ENCODE results near the gene ZNFX1. TPM values are rescaled to one million over a fixed set of nuclear protein-coding genes. Genes with fewer than 3 reads are reported as not detected.
"Not testable (repeated sequence)": the region's sequence is repeated elsewhere in the genome, so short reads cannot be mapped to it uniquely, and the experiment has no call there.

Gene ZNFX1
- total RNA-seq, 1 donor from 2014 or later, result 24.0 TPM

DNA sequence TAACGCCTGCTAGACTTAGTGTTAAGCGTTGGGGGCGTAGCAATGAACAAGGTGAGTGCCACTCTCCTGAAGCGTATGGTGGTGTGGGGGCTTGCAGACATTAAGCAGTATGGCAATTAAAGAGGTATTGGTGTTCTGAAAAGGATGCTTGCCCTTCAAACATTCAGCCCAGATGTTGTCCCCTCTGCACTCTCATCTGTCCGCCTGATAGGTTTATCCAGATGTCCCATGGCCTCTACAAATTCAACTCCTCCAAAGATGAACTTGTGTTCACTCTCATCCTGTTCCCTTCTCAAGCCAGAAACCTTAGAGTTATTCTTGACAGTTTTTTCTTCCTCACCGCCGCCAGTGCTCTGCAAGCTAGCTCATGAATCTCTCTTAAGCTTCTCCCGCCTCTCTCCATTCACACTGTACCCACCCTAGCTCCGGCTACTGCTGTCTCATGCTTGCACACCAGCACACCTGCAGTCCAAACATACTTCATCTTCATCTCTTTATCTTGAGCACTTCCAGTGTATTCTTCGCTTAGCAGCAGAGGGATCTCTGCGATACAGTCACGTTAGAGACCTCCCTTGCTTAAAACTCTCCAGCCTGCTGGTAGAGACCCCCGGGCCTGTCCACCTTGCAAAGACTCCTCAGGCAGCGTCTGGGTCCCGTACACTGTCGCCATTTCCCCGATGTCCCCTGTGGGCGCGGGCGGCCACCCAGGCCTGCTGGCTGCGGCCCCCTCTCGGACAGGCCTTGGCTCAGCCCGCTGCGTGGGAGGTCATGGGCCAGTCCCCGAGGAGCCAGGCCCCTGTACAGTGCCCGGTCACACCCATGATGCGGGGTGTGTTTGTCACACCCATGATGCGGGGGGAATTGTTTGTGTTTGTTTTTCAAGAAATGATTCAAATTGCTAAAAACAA, 57.7 kb downstream of the ZNFX1 start:
- intact Hi-C loops (cut with DNase I), result loop anchor here (1.0 to 2.0 kb wide), 2 partner anchors 32 to 59 kb away; partner anchors contain the start of genes STAU1 and ZNFX1
- DNase-seq (ENCODE audit: low spot score), result no peak

- DNase-seq (ENCODE audit: low spot score), result peak; percentile 99
- intact Hi-C loops (cut with DNase I), result loop anchor here (1.0 to 2.0 kb wide), 2 partner anchors 31 to 59 kb away; partner anchors contain the start of genes STAU1 and ZNFX1
These were observed 58.5 kb downstream of the ZNFX1 start, which contains the start of gene DDX27 for GRCh38 chr20:49219091-49219923. Gene DDX27 (plus strand): TSS chr20:49219416. CDS start chr20:49219449, 33 bp downstream.

- intact Hi-C loops (cut with DNase I), result loop anchor here (1.0 to 2.0 kb wide), 2 partner anchors 30 to 60 kb away; partner anchors contain the start of genes STAU1 and ZNFX1
- not testable (repeated sequence) for DNase-seq (ENCODE audit: low spot score)
These were observed 59.1 kb downstream of the ZNFX1 start for GRCh38 chr20:49218739-49219090.

GRCh38 chr20:49216991-49217578, 60.8 kb downstream of the ZNFX1 start:
- DNase-seq (ENCODE audit: low spot score), result peak; percentile 96
- intact Hi-C loops (cut with DNase I), result loop anchor here (2.0 kb wide), 1 partner anchor 84 kb away; no protein-coding TSS in a partner anchor

DNA sequence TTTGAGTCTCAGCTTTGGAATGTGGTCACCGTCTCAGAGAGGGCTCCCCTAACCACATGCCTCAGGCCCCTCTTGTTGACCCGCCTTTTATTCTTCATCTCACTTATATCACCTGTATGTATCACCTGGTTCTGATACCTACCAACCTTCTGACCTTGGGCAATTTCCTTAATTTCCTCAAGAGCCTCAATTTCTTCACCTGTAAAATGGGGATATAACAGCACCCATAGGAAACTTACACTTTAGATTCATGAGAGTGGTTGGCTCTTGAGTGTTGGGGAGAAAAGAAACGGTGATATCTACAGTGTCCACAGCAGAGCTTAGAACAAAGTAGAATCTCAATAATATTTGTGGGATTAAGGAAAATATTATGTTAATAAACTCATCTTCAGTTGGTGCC, 62.6 kb downstream of the ZNFX1 start:
- DNase-seq (ENCODE audit: low spot score), result no peak
- intact Hi-C loops (cut with DNase I), result no loop called here

GRCh38 chr20:49214571-49214970, 63.3 kb downstream of the ZNFX1 start:
- no peak for DNase-seq (ENCODE audit: low spot score)
- intact Hi-C loops (cut with DNase I), result no loop called here

DNA sequence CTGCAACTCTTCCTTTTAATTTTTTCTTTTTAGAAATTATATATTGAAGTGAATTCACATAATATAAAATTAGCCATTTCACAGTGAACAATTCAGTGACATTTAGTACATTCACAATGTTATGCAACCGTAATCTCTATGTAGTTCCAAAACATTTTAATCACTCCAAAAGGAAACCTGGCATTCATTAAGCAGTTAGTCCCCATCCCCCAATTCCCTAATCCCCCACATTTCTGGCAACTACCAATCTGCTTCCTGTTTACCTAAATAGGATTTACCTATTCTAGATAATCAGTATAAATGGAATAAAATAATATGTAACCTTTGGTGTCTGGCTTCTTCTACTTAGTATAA, 67.1 kb downstream of the ZNFX1 start:
- DNase-seq (ENCODE audit: low spot score), result no peak
- intact Hi-C loops (cut with DNase I), result no loop called here

- DNase-seq (ENCODE audit: low spot score), result no peak
- intact Hi-C loops (cut with DNase I), result no loop called here
These were observed 67.6 kb downstream of the ZNFX1 start for GRCh38 chr20:49210101-49210756.

- intact Hi-C loops (cut with DNase I), result no loop called here
- DNase-seq (ENCODE audit: low spot score), result no peak
These were observed 70.8 kb downstream of the ZNFX1 start for GRCh38 chr20:49207076-49207475.

DNA sequence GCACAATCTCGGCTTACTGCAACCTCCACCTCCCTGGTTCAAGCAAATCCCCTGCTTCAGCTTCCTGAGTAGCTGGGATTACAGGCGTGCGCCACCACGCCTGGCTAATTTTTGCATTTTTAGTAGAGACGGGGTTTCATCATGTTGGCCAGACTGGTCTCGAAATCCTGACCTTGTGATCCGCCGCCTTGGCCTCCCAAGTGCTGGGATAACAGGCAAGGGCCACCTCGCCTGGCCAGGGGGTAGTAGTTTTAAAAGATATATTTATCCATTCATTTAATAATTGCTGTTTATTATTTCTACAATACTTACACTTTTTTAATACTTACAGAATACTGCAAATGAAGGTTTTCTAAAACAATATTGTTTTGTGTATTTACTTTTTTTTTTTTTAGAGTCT, 74.1 kb downstream of the ZNFX1 start:
- no peak for DNase-seq (ENCODE audit: low spot score)
- intact Hi-C loops (cut with DNase I), result no loop called here

DNA sequence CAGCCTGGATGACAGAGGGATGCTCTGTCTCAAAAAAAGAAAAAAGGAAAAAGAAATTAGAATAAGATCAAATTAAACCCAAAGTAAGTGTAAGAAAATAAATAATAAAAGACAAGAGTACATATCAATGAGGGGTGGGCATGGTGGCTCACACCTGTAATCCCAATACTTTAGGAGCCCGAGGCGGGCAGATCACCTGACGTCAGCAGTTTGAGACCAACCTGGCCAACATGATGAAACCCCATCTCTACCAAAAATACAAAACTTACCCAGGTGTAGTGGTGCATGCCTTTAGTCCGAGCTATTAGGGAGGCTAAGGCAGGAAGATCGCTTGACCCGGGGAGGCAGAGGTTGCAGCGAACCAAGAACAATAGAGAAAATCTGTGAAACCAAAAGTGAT, 74.8 kb downstream of the ZNFX1 start:
- DNase-seq (ENCODE audit: low spot score), result no peak
- intact Hi-C loops (cut with DNase I), result no loop called here

DNA sequence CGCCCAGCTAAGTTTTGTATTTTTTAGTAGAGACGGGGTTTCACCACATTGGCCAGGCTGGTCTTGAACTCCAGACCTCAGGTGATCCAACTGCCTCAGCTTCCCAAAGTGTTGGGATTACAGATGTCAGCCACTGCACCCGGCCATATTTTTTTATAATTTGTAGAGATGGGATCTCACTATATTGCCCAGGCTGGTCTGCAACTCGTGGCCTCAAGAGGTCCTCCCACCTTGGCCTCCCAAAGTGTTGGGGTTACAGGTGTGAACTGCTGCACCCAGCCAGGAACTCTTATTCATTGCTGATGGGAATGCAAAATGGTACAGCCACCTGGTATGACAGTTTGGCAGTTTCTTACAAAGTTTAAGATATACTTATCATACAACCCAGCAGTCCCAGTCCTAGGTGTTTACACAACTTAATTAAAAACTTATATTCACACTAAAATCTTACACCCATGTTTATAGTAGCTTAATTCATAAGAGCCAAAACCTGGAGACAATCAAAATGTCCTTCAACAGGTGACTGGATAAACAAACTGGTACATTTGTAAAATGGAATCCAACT, 78.0 kb downstream of the ZNFX1 start:
- no peak for DNase-seq (ENCODE audit: low spot score)
- intact Hi-C loops (cut with DNase I), result no loop called here

- intact Hi-C loops (cut with DNase I); DNase-seq (ENCODE audit: low spot score): not testable (repeated sequence)
These were observed 84.8 kb downstream of the ZNFX1 start for GRCh38 chr20:49192944-49193518.

Other genes with a start within 250 kb of the ZNFX1 start
- 34.0 TPM for gene CSE1L, start 231.7 kb downstream of the ZNFX1 start, total RNA-seq
- gene STAU1, start 89.7 kb downstream of the ZNFX1 start, total RNA-seq, result 80.8 TPM
- 14.0 TPM for gene DDX27, start 58.6 kb downstream of the ZNFX1 start, total RNA-seq
- gene KCNB1, start 204.6 kb upstream of the ZNFX1 start, total RNA-seq, result 0.38 TPM

Measured in cardiac septum (tissue), 1 donor.